SJSA1 (cell line): ENCODE results near the gene PSMB8. TPM values are rescaled to one million over a fixed set of nuclear protein-coding genes. Genes with fewer than 3 reads are reported as not detected.

Experiments
- total RNA-seq: library from RNA; depleted of rRNA; stranded (reverse); fragments of >200 nt; shearing (Covaris generic); gene quantifications from 2 replicates; pipeline ENCODE4 v1.2.3, GENCODE V29; 2014; rRNA removed

The PSMB8 gene
- total RNA-seq, 1 experiment from 2014 or later: 107 TPM

Other genes with a start within 250 kb of the PSMB8 start
- not detected in 2 replicates for gene HLA-DQA1, start 206.6 kb downstream of the PSMB8 start, total RNA-seq
- not detected in 2 replicates for gene HLA-DQB1, start 177.4 kb downstream of the PSMB8 start, total RNA-seq
- not detected in 2 replicates for gene HLA-DQA2, start 102.7 kb downstream of the PSMB8 start, total RNA-seq
- gene HLA-DQB2, start 80.5 kb downstream of the PSMB8 start, total RNA-seq: not detected in 2 replicates
- 0.32 TPM in 1 of 2 replicates, not detected in the other for gene HLA-DOB, start 27.0 kb downstream of the PSMB8 start, total RNA-seq
- 18.5 and 34.2 TPM in 2 replicates for gene TAP2, start 5.3 kb downstream of the PSMB8 start, total RNA-seq
- gene TAP1, start 9.7 kb upstream of the PSMB8 start, total RNA-seq: 92.8 and 106 TPM in 2 replicates
- gene PSMB9, start 10.1 kb upstream of the PSMB8 start, total RNA-seq: 66.0 and 91.8 TPM in 2 replicates
- gene HLA-DMB, start 97.0 kb upstream of the PSMB8 start, total RNA-seq: not detected in 2 replicates
- 0.24 TPM in 1 of 2 replicates, not detected in the other for gene HLA-DMA, start 109.0 kb upstream of the PSMB8 start, total RNA-seq
- gene BRD2, start 124.5 kb upstream of the PSMB8 start, total RNA-seq: 76.3 and 118 TPM in 2 replicates
- not detected in 2 replicates for gene HLA-DOA, start 165.5 kb upstream of the PSMB8 start, total RNA-seq
- not detected in 2 replicates for gene HLA-DPA1, start 229.6 kb upstream of the PSMB8 start, total RNA-seq
- not detected in 2 replicates for gene HLA-DPB1, start 231.9 kb upstream of the PSMB8 start, total RNA-seq